Activated gamma-delta T cell (primary cell): ENCODE results near the gene GRM6.

Source experiments
- DNase-seq: peaks from one replicate; lab custom pipeline; 2025; lab: John Stamatoyannopoulos, UW

Gene GRM6

GRCh38 chr5:178984145-178985072 lies 10.7 kb downstream of the GRM6 start:
- no peak for DNase-seq

- DNase-seq: no peak
Measured at GRCh38 chr5:178983728-178984127, 11.4 kb downstream of the GRM6 start.

- DNase-seq: no peak
Measured at GRCh38 chr5:178982941-178983340, 12.2 kb downstream of the GRM6 start.

GRCh38 chr5:178981381-178981780 lies 13.7 kb downstream of the GRM6 start:
- DNase-seq: no peak

- DNase-seq: no peak
Measured at GRCh38 chr5:178965465-178966055, 29.6 kb downstream of the GRM6 start.

- DNase-seq: no peak
Measured at GRCh38 chr5:178941361-178941760, 53.8 kb downstream of the GRM6 start.

GRCh38 chr5:178940569-178941360 lies 54.4 kb downstream of the GRM6 start, which contains the start of gene ZNF454:
TSS of gene ZNF454 (plus strand) at chr5:178941198. CDS start at chr5:178942792, 1,594 bp downstream.
- no peak for DNase-seq

- DNase-seq: no peak
Measured at GRCh38 chr5:178931846-178932760, 63.0 kb downstream of the GRM6 start.
